ENCODE results near the gene NTRK2. TPM values are rescaled to one million over a fixed set of nuclear protein-coding genes. Genes with fewer than 3 reads are reported as not detected.

The NTRK2 gene
- polyA plus RNA-seq, 1 experiment, result 2.0 TPM

DNA sequence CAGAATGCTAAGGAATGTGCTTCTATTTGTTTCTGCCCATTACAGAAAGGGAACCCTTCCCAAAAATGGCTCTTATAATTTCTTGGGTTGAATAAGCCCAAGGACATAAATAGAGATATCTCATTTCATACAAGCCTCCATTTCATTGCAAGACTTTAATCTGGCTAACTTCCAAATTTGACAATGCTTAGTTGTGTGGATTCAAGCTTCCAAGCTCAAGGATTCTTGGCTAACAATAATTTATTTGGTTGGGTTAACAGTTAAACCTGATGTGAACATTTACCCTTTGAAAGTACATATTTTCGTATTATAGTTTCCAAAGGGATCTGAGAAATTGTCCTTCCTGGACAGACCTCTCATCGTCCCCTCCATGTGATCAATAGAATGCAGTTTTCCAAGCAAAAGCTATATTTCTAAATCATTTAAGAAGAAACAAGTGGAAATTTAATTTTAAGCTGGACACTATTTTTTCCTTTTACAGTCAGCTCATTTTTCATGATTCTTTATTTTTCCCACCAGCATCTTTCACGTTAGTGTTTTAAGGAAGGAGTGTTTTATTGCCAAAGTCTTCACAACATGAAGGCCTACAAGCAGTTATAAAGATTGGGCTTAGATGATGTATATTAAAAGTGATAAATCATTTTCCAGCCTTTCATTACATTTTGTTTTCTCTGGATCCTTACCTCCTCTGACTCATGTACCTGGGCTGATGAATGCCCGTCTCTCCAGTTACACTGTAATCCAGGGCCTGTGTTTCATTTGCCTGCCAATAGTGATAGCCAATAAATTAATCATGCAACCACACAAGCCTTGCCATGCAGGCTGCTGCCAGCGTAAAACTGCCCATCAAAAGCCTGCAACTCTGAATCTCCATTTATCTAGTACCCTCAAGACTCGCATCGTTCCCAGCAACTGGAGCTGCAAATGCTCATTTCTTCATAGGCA lies 176.7 kb downstream of the NTRK2 start:
- ChIA-PET CTCF (no interaction called here), POLR2A (no interaction called here)
- H3K36me3 ChIP-seq (ENCODE audit: control insufficient read depth, insufficient read depth, low read length), result no peaks in the 10 kb centered on the region
- TF ChIP-seq, protein P1, sequence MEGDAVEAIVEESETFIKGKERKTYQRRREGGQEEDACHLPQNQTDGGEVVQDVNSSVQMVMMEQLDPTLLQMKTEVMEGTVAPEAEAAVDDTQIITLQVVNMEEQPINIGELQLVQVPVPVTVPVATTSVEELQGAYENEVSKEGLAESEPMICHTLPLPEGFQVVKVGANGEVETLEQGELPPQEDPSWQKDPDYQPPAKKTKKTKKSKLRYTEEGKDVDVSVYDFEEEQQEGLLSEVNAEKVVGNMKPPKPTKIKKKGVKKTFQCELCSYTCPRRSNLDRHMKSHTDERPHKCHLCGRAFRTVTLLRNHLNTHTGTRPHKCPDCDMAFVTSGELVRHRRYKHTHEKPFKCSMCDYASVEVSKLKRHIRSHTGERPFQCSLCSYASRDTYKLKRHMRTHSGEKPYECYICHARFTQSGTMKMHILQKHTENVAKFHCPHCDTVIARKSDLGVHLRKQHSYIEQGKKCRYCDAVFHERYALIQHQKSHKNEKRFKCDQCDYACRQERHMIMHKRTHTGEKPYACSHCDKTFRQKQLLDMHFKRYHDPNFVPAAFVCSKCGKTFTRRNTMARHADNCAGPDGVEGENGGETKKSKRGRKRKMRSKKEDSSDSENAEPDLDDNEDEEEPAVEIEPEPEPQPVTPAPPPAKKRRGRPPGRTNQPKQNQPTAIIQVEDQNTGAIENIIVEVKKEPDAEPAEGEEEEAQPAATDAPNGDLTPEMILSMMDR (IDR thresholded peaks at IDR 0.05; ENCODE audit: insufficient read depth, low read depth, low read length), result no peak
- H3K27me3 ChIP-seq (ENCODE audit: control insufficient read depth, insufficient read depth, low read length), result no peaks in the 10 kb centered on the region
- H3K4me3 ChIP-seq (ENCODE audit: low read depth, low read length), result no peak overlapping the region
- no peak for DNase-seq (ENCODE audit: low read depth)

DNA sequence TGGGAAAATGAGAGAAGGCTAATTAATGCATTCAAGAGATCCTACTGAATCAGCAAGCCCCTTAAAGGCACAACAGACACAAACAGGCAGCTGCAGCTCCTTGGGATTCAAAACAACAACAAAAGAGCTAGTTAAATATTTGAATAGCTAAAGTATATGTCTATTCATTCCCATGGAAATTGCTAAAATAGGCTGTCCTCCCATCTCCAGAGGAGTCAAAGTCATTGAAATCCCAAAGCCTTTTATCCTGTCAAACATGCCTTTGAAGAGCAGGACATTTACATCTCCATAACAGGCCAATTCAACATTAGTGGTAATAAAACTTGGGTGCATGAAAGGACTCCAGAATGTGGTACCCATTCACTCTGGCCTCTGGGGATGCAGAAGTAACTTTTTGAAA lies 177.4 kb downstream of the NTRK2 start:
- DNase-seq (ENCODE audit: low read depth), result no peak
- no peaks in the 10 kb centered on the region for H3K27me3 ChIP-seq (ENCODE audit: control insufficient read depth, insufficient read depth, low read length)
- ChIA-PET POLR2A (no interaction called here), CTCF (no interaction called here)
- no peak overlapping the region for H3K4me3 ChIP-seq (ENCODE audit: low read depth, low read length)
- TF ChIP-seq, protein P1 (IDR thresholded peaks at IDR 0.05; ENCODE audit: insufficient read depth, low read depth, low read length), result no peak
- no peaks in the 10 kb centered on the region for H3K36me3 ChIP-seq (ENCODE audit: control insufficient read depth, insufficient read depth, low read length)

DNA sequence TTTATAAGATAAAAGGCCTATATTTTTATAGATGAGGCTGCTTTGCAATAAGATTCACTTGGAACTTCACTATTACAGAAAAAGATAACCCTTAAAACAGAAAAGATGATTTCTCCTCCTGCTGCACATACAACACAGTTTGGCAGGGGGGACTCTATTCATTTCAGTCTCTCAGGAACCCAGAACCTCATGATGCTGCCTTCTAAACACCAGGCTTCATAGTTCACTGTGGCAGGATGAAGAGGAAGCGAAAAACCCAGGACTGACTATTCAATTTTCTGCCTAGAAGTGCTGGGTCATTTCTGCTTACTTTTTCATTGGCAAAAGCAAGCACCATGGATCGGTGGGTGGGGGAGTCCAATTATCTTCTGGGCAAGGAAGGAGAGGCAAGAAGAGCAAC lies 179.5 kb downstream of the NTRK2 start:
- Histone ChIP-seq H3K27me3 (ENCODE audit: control insufficient read depth, insufficient read depth, low read length) (no peaks in the 10 kb centered on the region), H3K4me3 (ENCODE audit: low read depth, low read length) (no peak overlapping the region), H3K36me3 (ENCODE audit: control insufficient read depth, insufficient read depth, low read length) (no peaks in the 10 kb centered on the region)
- TF ChIP-seq, protein P1 (IDR thresholded peaks at IDR 0.05; ENCODE audit: insufficient read depth, low read depth, low read length), result no peak
- ChIA-PET CTCF (no interaction called here), POLR2A (no interaction called here)
- DNase-seq (ENCODE audit: low read depth), result no peak

DNA sequence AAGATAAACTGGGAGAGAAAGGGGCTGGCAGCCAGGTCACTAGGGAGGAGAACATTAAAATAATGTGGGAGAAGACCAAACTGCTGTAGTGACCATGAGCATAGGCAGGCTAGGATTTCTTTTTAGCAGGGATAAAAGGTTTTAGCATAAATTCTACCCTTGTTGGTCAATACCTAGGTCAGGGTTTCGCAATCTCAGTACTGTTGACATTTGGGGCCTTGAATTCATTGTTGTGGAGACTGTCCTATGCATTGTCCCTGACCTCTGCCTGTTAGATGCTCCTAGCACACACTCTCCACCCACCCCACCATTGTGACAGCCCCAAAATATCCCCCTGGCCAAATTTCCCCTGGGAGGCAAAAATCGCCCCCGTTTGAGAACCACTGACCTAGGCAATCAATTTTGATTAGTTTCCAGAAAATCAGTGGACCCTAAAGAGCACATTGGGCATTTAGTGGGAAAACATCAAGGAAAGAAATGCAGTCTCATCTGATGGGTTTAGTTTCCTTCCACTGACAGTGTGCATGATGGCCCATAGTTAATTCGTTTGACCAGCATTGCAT lies 181.4 kb downstream of the NTRK2 start:
- Histone ChIP-seq H3K36me3 (ENCODE audit: control insufficient read depth, insufficient read depth, low read length) (no peaks in the 10 kb centered on the region), H3K4me3 (ENCODE audit: low read depth, low read length) (no peak overlapping the region), H3K27me3 (ENCODE audit: control insufficient read depth, insufficient read depth, low read length) (no peaks in the 10 kb centered on the region)
- no peak for DNase-seq (ENCODE audit: low read depth)
- TF ChIP-seq, protein P1 (IDR thresholded peaks at IDR 0.05; ENCODE audit: insufficient read depth, low read depth, low read length), result no peak
- ChIA-PET CTCF (no interaction called here), POLR2A (no interaction called here)

DNA sequence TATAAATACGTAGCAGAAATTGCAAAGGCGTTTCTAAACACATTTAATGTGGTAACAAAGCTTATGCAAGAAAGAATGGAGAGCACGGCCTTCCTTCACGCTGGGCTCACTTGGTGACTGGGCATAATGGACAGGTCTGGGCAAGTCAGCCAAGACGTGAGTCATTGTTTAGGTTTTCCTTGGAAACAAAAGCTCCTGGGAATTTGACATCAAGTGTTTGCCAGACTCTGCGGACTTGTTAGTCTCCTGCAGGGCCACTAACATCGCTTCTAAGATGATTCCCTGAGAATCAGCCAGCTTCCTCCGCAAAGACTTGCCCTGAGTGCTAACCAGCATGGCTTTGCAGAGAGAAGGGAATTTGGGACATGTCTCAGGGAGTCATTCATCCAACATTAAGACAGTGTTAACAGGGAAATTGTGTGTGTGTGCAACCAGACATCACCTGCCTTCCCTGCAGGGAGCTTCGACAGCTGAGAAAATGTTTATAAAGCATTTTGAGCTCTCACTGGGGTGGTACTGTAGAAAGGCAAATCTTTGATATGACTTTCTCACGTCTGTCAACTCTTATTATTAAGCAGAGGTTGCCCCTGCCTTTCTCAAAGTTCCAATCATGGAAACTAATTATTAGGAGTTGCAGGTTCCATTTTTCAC lies 182.5 kb downstream of the NTRK2 start:
- POLR2A ChIA-PET, result no interaction called here
- H3K27me3 ChIP-seq (ENCODE audit: control insufficient read depth, insufficient read depth, low read length), result no peaks in the 10 kb centered on the region

More for the DNA sequence above, 182.5 kb downstream of the NTRK2 start:
- TF ChIP-seq, protein P1 (IDR thresholded peaks at IDR 0.05; ENCODE audit: insufficient read depth, low read depth, low read length), result no peak
- CTCF ChIA-PET, result no interaction called here
- no peak overlapping the region for H3K4me3 ChIP-seq (ENCODE audit: low read depth, low read length)
- DNase-seq (ENCODE audit: low read depth), result peak; percentile 39
- no peaks in the 10 kb centered on the region for H3K36me3 ChIP-seq (ENCODE audit: control insufficient read depth, insufficient read depth, low read length)
